GM19025 (cell line): Measurements from ENCODE around the gene TEDDM1.
"Not testable (repeated sequence)": the region's sequence is repeated elsewhere in the genome, so short reads cannot be mapped to it uniquely, and the experiment has no call there.

Experiments
- ATAC-seq: cut with Tn5 transposase; IDR thresholded peaks from one replicate; pipeline ENCODE4 v1.9.1; 2021; ENCODE audit warnings: mild to moderate bottlenecking, low read depth, moderate library complexity; ENCODE audit not compliant: unreplicated experiment

TEDDM1 gene

GRCh38 chr1:182400567-182400966 lies at the start of gene TEDDM1:
Gene TEDDM1 (minus strand): TSS chr1:182400667. CDS start chr1:182400485, 182 bp downstream.
- no peak for ATAC-seq

- ATAC-seq: no peak
Observed at GRCh38 chr1:182450087-182450486, 49.6 kb upstream of the TEDDM1 start, which contains the start of gene RGSL1. Gene RGSL1 (plus strand): TSS chr1:182450146. CDS start chr1:182450166, 20 bp downstream.

- no peak for ATAC-seq
Observed at GRCh38 chr1:182447660-182448059, 47.2 kb upstream of the TEDDM1 start.

- not testable (repeated sequence) for ATAC-seq
Observed at GRCh38 chr1:182447124-182447523, 46.7 kb upstream of the TEDDM1 start.

GRCh38 chr1:182446033-182446669 lies 45.7 kb upstream of the TEDDM1 start:
- no peak for ATAC-seq

- ATAC-seq: no peak
Observed at GRCh38 chr1:182444497-182444896, 44.0 kb upstream of the TEDDM1 start.

- no peak for ATAC-seq
Observed at GRCh38 chr1:182442333-182442732, 41.9 kb upstream of the TEDDM1 start.

- no peak for ATAC-seq
Observed at GRCh38 chr1:182441719-182442118, 41.3 kb upstream of the TEDDM1 start.

- ATAC-seq: no peak
Observed at GRCh38 chr1:182438326-182438725, 37.9 kb upstream of the TEDDM1 start.

GRCh38 chr1:182433580-182433979 lies 33.1 kb upstream of the TEDDM1 start:
- no peak for ATAC-seq

- no peak for ATAC-seq
Observed at GRCh38 chr1:182431278-182431677, 30.8 kb upstream of the TEDDM1 start.

- ATAC-seq: no peak
Observed at GRCh38 chr1:182430263-182431068, 30.0 kb upstream of the TEDDM1 start.

GRCh38 chr1:182428043-182428442 lies 27.6 kb upstream of the TEDDM1 start:
- ATAC-seq: no peak

- ATAC-seq: peak; percentile 59
Observed at GRCh38 chr1:182426442-182427430, 26.3 kb upstream of the TEDDM1 start.

GRCh38 chr1:182415789-182416188 lies 15.3 kb upstream of the TEDDM1 start:
- ATAC-seq: no peak

GRCh38 chr1:182413969-182414368 lies 13.5 kb upstream of the TEDDM1 start:
- ATAC-seq: no peak

- ATAC-seq: no peak
Observed at GRCh38 chr1:182413486-182413885, 13.0 kb upstream of the TEDDM1 start.

- no peak for ATAC-seq
Observed at GRCh38 chr1:182410620-182411273, 10.3 kb upstream of the TEDDM1 start.

- ATAC-seq: no peak
Observed at GRCh38 chr1:182410138-182410537, 9.7 kb upstream of the TEDDM1 start.

- no peak for ATAC-seq
Observed at GRCh38 chr1:182408435-182409075, 8.1 kb upstream of the TEDDM1 start.
